PFSK-1 (cell line): ENCODE results near the gene PARP4.

Experiments used
- FOXP2 ChIP-seq: optimal IDR thresholded peaks from 2 replicates; pipeline ENCODE3; 2011; ENCODE audit warnings: borderline replicate concordance, control low read depth, inconsistent platforms; ENCODE audit not compliant: insufficient read depth; ENCODE audit errors: extremely low read length, extremely low read depth
- POLR2AphosphoS5 ChIP-seq: IDR thresholded peaks from 2 replicates; pipeline ENCODE4 v1.6.1; 2012; ENCODE audit warnings: low read depth, mild to moderate bottlenecking, control low read depth, low read length, moderate library complexity
- SIN3A ChIP-seq: IDR thresholded peaks from 2 replicates; pipeline ENCODE4 v1.6.1; 2012; ENCODE audit warnings: mild to moderate bottlenecking, low read length, moderate library complexity, borderline replicate concordance; ENCODE audit not compliant: insufficient read depth
- TAF1 ChIP-seq: IDR thresholded peaks from 2 replicates; pipeline ENCODE4 v1.6.1; 2012; ENCODE audit warnings: low read length, control low read depth, borderline replicate concordance; ENCODE audit not compliant: insufficient read depth
- TF ChIP-seq, protein P1 (sequence below), 2 experiments: IDR thresholded peaks; 2 replicates each; pipeline versions ENCODE4 v1.6.1 to v1.8.0; 2011 to 2012; ENCODE audit warnings: low read depth in 2 of 2, low read length in 2 of 2, control low read depth in 1 of 2, inconsistent platforms in 1 of 2, mild to moderate bottlenecking in 1 of 2, moderate library complexity in 1 of 2; ENCODE audit not compliant: insufficient read depth in 1 of 2

PARP4 gene

DNA sequence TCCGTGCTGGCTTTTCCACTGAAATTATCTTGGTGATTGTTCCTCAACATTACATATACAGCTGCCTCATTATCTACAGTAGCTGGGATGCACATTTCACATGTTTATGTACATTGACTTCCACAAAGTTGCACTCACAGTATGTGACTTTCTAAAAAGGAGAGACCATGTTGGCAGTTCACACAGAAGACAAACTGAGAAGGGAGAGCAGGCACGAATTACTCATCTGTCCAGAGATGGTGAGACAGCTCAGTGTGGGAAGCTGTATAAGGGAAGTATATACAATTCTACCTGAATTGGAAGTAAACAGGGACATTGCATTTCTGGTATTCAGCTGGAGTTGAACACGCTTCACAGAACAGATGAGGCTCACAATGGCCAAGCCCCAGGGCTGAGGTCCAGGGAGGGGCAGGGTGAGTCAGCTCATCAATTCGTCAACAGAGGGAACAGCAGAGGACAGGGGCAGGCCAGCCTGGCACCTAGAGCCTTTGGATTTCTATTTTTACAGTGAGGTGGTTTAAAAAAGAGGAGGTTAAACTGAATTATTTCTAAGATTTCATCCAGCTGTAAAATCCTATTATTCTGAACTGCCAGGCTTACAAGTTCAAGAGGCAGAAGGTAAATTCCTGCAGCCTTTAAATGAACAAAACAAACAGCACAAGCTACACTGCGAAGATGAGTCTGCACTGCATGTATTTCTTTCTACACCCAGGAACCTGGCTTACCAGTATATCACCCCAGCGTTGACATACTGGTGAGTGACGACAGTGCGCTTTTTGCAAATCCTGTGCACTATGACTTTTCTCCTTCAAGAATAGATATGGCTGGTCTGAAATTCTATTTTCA, 9.8 kb downstream of the PARP4 start:
- TF ChIP-seq POLR2AphosphoS5 (no peak), SIN3A (no peak), FOXP2 (no peak), TAF1 (no peak)
- TF ChIP-seq, protein P1, sequence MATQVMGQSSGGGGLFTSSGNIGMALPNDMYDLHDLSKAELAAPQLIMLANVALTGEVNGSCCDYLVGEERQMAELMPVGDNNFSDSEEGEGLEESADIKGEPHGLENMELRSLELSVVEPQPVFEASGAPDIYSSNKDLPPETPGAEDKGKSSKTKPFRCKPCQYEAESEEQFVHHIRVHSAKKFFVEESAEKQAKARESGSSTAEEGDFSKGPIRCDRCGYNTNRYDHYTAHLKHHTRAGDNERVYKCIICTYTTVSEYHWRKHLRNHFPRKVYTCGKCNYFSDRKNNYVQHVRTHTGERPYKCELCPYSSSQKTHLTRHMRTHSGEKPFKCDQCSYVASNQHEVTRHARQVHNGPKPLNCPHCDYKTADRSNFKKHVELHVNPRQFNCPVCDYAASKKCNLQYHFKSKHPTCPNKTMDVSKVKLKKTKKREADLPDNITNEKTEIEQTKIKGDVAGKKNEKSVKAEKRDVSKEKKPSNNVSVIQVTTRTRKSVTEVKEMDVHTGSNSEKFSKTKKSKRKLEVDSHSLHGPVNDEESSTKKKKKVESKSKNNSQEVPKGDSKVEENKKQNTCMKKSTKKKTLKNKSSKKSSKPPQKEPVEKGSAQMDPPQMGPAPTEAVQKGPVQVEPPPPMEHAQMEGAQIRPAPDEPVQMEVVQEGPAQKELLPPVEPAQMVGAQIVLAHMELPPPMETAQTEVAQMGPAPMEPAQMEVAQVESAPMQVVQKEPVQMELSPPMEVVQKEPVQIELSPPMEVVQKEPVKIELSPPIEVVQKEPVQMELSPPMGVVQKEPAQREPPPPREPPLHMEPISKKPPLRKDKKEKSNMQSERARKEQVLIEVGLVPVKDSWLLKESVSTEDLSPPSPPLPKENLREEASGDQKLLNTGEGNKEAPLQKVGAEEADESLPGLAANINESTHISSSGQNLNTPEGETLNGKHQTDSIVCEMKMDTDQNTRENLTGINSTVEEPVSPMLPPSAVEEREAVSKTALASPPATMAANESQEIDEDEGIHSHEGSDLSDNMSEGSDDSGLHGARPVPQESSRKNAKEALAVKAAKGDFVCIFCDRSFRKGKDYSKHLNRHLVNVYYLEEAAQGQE (IDR thresholded peaks at IDR 0.05; ENCODE audit: insufficient read depth in 1 of 2, low read depth in 2 of 2, low read length in 2 of 2) = no peak

DNA sequence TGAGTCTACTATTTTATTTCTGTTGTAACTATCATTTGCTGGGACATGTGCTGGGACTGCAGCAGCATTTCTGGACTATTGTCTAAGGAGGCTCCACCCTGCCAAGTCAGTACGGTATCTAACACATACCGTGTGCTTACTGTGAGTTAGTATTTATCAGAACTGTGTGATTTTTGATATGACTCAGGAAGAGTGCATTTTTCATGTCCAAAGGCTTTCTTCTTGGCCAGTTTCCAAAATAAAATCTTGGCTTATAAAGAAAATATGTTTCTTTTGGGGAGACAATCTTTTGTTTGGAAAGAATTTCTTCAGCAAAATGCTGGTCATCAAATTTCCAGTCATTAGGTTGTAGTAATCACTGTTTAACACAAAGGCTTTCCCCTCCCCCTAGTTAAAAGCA, 11.6 kb downstream of the PARP4 start:
- TF ChIP-seq FOXP2 = no peak
- TF ChIP-seq POLR2AphosphoS5 = no peak
- TF ChIP-seq SIN3A = no peak
- TF ChIP-seq, protein P1 (IDR thresholded peaks at IDR 0.05; ENCODE audit: insufficient read depth in 1 of 2, low read depth in 2 of 2, low read length in 2 of 2) = no peak
- no peak for TF ChIP-seq TAF1

DNA sequence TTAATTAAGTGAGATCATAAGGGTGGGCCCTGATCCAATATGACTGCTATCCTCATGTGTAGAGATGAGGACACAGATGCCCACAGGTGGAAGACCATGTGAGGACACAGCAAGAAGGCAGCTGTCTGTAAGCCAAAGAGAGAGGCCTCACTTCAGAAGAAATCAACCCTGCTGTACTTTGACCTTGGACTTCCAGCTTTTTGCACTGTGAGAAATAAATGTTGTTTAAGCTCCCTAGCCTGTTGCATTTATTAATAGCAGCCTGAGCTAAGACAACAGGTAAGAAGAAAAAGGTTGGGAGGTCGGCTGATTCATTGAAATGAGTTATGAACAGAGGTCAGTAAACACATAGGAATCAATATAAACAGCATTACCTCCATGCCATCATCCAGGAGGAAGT, 14.8 kb downstream of the PARP4 start:
- TF ChIP-seq FOXP2 (no peak), TAF1 (no peak), POLR2AphosphoS5 (no peak), SIN3A (no peak)
- TF ChIP-seq, protein P1 (IDR thresholded peaks at IDR 0.05; ENCODE audit: insufficient read depth in 1 of 2, low read depth in 2 of 2, low read length in 2 of 2) = no peak

DNA sequence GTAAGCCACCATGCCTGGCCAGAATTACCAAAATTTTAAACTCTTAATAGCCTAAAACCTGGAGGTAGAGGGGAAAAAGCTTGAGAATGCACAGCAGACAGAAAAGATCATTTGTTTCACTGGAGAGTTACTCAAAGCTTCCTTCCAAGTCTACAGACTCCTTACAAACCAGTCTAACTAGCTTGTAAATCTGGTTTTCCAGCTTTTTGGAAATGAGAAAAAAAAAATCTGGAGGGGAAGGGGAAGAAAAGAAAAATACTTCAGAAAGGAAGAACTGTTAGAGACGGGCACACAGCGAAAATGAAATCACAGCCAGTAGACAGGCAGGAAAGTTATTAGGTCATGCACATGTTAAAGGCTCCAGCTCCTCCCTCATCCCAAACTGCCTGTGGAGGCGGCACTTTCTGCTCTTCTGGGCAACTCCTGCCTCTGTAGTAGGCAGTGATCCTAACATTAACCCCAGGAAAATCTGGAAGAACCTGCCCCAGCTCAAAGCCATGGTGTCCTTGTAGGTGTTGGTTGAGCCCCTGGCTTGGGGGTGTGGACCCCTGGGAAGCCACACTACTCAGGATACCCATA, 17.3 kb downstream of the PARP4 start:
- TF ChIP-seq TAF1 = no peak
- TF ChIP-seq, protein P1 (IDR thresholded peaks at IDR 0.05; ENCODE audit: insufficient read depth in 1 of 2, low read depth in 2 of 2, low read length in 2 of 2) = no peak
